Endodermal cell (in vitro differentiated cells): ENCODE results near the gene TRIM49C. TPM values are rescaled to one million over a fixed set of nuclear protein-coding genes. Genes with fewer than 3 reads are reported as not detected.
"Not testable (repeated sequence)": the region's sequence is repeated elsewhere in the genome, so short reads cannot be mapped to it uniquely, and the experiment has no call there.

ENCODE experiments used
- DNase-seq: peaks from one replicate; pipeline ENCODE4 v3.0.0-alpha.2; 2017
- H3K27ac ChIP-seq: 2 replicates; pipeline ENCODE4 v1.5.1; 2013; ENCODE audit warnings: mild to moderate bottlenecking, low read depth, low read length, moderate library complexity
- H3K27me3 ChIP-seq: 2 replicates; pipeline ENCODE4 v1.6.1; 2013; ENCODE audit warnings: mild to moderate bottlenecking, low read length, moderate library complexity; ENCODE audit not compliant: insufficient read depth, control insufficient read depth, poor library complexity, severe bottlenecking
- H3K36me3 ChIP-seq: 2 replicates; pipeline ENCODE4 v1.7.0; 2013; ENCODE audit warnings: mild to moderate bottlenecking, low read length, moderate library complexity; ENCODE audit not compliant: control insufficient read depth, insufficient read depth
- H3K4me1 ChIP-seq: one replicate; pipeline ENCODE4 v1.7.0; 2013; ENCODE audit warnings: low read length; ENCODE audit not compliant: control insufficient read depth, insufficient read depth
- H3K4me3 ChIP-seq: 2 replicates; pipeline ENCODE4 v1.5.1; 2013; ENCODE audit warnings: mild to moderate bottlenecking, low read length, moderate library complexity
- H3K9ac ChIP-seq: 2 replicates; pipeline ENCODE4 v1.6.1; 2013; ENCODE audit warnings: mild to moderate bottlenecking, low read length, moderate library complexity; ENCODE audit not compliant: poor library complexity, severe bottlenecking; ENCODE audit errors: extremely low read depth
- H3K9me3 ChIP-seq: 2 replicates; pipeline ENCODE4 v1.6.1; 2013; ENCODE audit warnings: mild to moderate bottlenecking, low read length, moderate library complexity; ENCODE audit not compliant: control insufficient read depth
- H3K27ac Mint-ChIP-seq: 2 replicates; pipeline ENCODE4 v1.8.0; 2020; ENCODE audit warnings: mixed read lengths
- H3K27me3 Mint-ChIP-seq: 2 replicates; pipeline ENCODE4 v1.8.0; 2021; ENCODE audit warnings: mild to moderate bottlenecking, mixed read lengths; ENCODE audit not compliant: insufficient read depth
- H3K36me3 Mint-ChIP-seq: 2 replicates; pipeline ENCODE4 v1.8.0; 2020; ENCODE audit warnings: low read depth, mixed read lengths
- H3K4me1 Mint-ChIP-seq: 2 replicates; pipeline ENCODE4 v1.8.0; 2020; ENCODE audit warnings: mixed read lengths
- H3K4me3 Mint-ChIP-seq: 2 replicates; pipeline ENCODE4 v1.8.0; 2020; ENCODE audit warnings: mild to moderate bottlenecking, moderate library complexity, mixed read lengths
- H3K9me3 Mint-ChIP-seq: 2 replicates; pipeline ENCODE4 v1.8.0; 2020; ENCODE audit warnings: mild to moderate bottlenecking, mixed read lengths
- WGBS, 2 experiments: methylation state at CpG; one replicate each; pipeline versions ENCODE4 v1.1.5 to v1.1.7; 2013; ENCODE audit warnings: missing lambda C conversion rate in 2 of 2, mixed read lengths in 1 of 2; ENCODE audit not compliant: insufficient coverage in 1 of 2, insufficient read length in 1 of 2; 5-methylcytosine and 5-hydroxymethylcytosine counted together
- total RNA-seq, 2 donors: library from RNA; stranded (reverse); fragmentation: NEBNext Ultra II Directional in 1 of 2; extraction: Animal tissue kit (Norgen Biotek cat#: 25700) in 1 of 2; gene quantifications; 2 replicates in 1 of 2; 3 replicates in 1 of 2; pipeline ENCODE4 v1.2.1, GENCODE V29; 2021
- TF ChIP-seq, protein P1 (sequence below): fragments of 200-600 bp; sonication (generic); conservative IDR thresholded peaks from 2 replicates; pipeline ENCODE4 v1.5.0; 2021; ENCODE audit warnings: antibody characterized with exemption, mild to moderate bottlenecking

TRIM49C gene
- total RNA-seq, 2 donors from 2014 or later = not detected

DNA sequence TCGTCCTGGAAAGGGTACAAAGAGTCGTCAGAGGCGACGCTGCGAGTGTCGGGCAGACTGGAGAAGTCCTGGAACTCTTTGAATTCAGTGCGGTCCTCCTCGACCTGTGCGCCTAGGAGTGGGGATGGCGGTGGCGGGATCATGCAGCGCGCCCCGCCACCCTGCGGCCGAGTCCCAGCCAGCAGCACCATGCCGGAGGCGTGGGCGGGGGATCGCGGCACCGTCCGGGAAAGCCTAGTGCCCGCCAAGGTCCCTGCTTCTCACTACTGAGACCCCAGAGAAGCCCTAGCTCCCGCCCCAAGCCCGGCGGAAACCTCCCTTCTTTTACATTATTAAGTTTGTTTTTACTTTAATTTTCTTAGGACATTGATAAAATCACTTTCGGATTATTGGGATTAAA lies 22.6 kb downstream of the TRIM49C start:
- not testable (repeated sequence) for H3K4me3 Mint-ChIP-seq, H3K9me3 Mint-ChIP-seq, H3K27ac ChIP-seq, H3K9ac ChIP-seq, H3K27me3 Mint-ChIP-seq, H3K4me3 ChIP-seq, H3K27me3 ChIP-seq, H3K9me3 ChIP-seq, H3K36me3 ChIP-seq, H3K27ac Mint-ChIP-seq, H3K36me3 Mint-ChIP-seq, H3K4me1 Mint-ChIP-seq, H3K4me1 ChIP-seq
- 97% methylated on average over 7 of the region's 28 CpGs; no CpG with 5 or more reads in 1 of the 2 experiments for WGBS, 2 experiments
- TF ChIP-seq, protein P1, sequence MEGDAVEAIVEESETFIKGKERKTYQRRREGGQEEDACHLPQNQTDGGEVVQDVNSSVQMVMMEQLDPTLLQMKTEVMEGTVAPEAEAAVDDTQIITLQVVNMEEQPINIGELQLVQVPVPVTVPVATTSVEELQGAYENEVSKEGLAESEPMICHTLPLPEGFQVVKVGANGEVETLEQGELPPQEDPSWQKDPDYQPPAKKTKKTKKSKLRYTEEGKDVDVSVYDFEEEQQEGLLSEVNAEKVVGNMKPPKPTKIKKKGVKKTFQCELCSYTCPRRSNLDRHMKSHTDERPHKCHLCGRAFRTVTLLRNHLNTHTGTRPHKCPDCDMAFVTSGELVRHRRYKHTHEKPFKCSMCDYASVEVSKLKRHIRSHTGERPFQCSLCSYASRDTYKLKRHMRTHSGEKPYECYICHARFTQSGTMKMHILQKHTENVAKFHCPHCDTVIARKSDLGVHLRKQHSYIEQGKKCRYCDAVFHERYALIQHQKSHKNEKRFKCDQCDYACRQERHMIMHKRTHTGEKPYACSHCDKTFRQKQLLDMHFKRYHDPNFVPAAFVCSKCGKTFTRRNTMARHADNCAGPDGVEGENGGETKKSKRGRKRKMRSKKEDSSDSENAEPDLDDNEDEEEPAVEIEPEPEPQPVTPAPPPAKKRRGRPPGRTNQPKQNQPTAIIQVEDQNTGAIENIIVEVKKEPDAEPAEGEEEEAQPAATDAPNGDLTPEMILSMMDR = peak; percentile 35
- peak; percentile 27 for DNase-seq

DNA sequence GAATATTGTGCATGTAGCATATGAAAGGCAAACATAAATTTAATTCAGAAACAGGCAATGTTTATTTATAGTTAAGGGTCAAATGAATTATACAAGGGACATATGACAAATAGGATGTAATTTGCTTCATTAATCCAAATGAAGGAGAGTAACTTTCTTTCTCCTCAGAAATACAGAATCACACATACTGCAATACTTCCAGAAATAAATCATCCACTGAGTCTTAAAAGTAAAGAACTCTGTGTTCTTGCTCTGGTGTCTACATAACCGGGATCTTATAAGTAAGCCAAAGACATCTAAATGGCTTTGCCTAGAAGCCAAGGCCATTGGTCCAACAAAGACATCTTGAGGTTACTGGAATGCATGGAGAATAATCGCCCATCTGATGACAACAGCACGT lies 54.7 kb downstream of the TRIM49C start, which contains the start of gene UBTFL1:
UBTFL1 (plus strand) TSS at position 301 of the 400 bp plus-strand sequence; CDS start at position 301, 0 bp downstream.
- not testable (repeated sequence) for H3K27ac ChIP-seq, H3K36me3 ChIP-seq, H3K9me3 Mint-ChIP-seq, H3K4me3 ChIP-seq, H3K9me3 ChIP-seq, H3K4me1 ChIP-seq, H3K4me3 Mint-ChIP-seq, H3K27ac Mint-ChIP-seq, H3K4me1 Mint-ChIP-seq, H3K27me3 ChIP-seq, H3K9ac ChIP-seq, H3K36me3 Mint-ChIP-seq, DNase-seq, H3K27me3 Mint-ChIP-seq
- WGBS, 2 experiments = no CpG with 5 or more reads among the region's 3 CpGs

DNA sequence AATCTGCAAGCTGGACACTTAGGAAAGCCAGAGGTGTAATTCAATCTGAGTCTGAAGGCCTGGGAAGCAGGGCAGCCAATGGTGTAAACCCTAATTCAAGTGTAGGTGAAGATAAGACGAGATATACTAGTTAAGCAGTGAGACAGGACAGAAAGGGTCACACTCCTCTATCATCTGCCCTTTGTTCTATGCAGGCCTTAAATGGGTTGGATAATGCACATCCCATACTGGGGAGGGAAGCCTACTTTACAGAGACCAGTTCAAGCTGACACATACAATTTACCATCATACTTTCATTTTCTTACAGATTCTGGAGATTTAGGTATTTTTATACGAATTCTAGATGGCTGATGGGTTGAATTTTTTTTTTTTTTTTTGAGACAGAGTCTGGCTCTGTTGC lies 57.8 kb downstream of the TRIM49C start:
- not testable (repeated sequence) for H3K27ac Mint-ChIP-seq, H3K36me3 ChIP-seq, H3K4me3 Mint-ChIP-seq, H3K9ac ChIP-seq, H3K4me1 ChIP-seq, DNase-seq, H3K4me1 Mint-ChIP-seq, H3K27me3 ChIP-seq, H3K4me3 ChIP-seq, H3K36me3 Mint-ChIP-seq, H3K27me3 Mint-ChIP-seq, H3K27ac ChIP-seq, H3K9me3 Mint-ChIP-seq, H3K9me3 ChIP-seq
- WGBS, 2 experiments = no CpG with 5 or more reads among the region's 2 CpGs

Other genes starting within 250 kb of the TRIM49C start
- gene TRIM49, start 222.5 kb upstream of the TRIM49C start, total RNA-seq = not detected
- gene TRIM64B, start 152.6 kb upstream of the TRIM49C start, total RNA-seq = not detected
- gene TRIM49D1, start 108.9 kb upstream of the TRIM49C start, total RNA-seq = not detected
- gene TRIM49D2, start 107.0 kb upstream of the TRIM49C start, total RNA-seq = not detected
- gene TRIM64, start 65.1 kb upstream of the TRIM49C start, total RNA-seq = not detected
- gene UBTFL1, start 54.8 kb downstream of the TRIM49C start, total RNA-seq = not detected
- gene NAALAD2, start 103.6 kb downstream of the TRIM49C start, total RNA-seq = 1 to 10 TPM; 3.3 to 8.8 TPM
- gene CHORDC1, start 191.9 kb downstream of the TRIM49C start, total RNA-seq = 10 to 100 TPM; 54.6 to 56.9 TPM